ENCODE data around the gene NRAP.

NRAP gene

GRCh38 chr10:113557424-113557862 lies 106.4 kb downstream of the NRAP start:
- no peak for FAIRE-seq

DNA sequence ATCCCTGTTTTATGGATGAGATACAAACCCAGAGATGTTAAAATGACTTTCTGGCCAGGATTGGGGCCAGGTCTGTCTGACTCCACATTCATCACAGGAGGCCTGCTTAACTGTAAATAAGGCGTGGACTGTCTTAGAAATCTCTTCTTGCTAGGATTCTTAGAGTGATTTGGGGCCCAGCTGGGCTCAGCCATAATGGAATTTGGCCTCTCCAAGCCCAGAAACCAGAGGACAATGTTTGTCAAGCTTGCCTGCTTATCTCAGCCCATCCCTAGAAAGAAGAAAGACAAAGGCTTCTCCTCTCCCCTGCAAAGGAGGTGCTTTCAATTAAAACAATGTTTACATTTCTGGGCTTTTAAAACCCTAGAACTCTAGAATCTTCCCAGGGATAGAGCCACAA lies 108.1 kb downstream of the NRAP start:
- no peak for FAIRE-seq

DNA sequence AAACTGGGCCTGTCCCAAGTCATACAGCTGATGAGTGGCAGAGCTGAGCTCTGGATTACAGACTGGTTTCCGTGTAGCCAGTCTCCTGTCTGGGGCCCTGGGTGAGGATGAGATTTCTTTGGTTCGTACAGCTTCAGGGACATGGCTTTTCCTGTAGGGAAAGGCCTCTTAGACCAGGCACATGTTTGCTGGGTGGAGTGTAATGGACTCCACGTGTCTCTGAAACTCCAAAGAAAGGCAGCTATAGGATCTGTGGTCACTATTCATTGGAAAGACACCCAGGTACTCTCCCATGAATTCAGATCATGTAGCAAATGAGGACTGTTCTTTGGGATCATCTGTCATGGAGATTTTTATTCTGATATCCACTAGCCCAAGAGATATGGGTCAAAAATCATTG lies 108.6 kb downstream of the NRAP start:
- no peak for FAIRE-seq

GRCh38 chr10:113554214-113554613 lies 109.6 kb downstream of the NRAP start:
- no peak for FAIRE-seq

DNA sequence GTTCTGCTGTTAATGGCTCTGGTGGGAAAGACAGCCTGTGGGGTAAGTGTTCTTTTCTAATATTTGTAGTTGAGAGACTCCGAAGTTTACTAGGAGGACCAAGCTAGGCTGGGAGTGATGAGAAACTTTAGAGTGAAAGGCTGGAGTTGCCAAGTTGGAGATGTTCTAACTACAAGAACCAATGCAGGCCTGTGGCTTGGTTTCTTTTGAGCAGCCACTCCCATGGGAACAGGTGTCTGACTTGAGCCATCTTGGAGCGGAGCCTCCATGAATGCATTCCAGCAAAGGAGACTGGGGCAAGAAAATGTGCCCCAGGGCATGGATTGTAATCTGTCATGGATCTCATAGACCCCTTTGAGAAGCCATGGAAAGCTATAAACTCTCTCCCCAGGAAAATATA lies 110.7 kb downstream of the NRAP start:
- no peak for FAIRE-seq

GRCh38 chr10:113552701-113553100 lies 111.1 kb downstream of the NRAP start, which contains the start of gene HABP2:
HABP2 (plus strand) TSS chr10:113553053; CDS start chr10:113553122, 69 bp downstream.
- FAIRE-seq = no peak

GRCh38 chr10:113552014-113552413 lies 111.8 kb downstream of the NRAP start:
- no peak for FAIRE-seq

DNA sequence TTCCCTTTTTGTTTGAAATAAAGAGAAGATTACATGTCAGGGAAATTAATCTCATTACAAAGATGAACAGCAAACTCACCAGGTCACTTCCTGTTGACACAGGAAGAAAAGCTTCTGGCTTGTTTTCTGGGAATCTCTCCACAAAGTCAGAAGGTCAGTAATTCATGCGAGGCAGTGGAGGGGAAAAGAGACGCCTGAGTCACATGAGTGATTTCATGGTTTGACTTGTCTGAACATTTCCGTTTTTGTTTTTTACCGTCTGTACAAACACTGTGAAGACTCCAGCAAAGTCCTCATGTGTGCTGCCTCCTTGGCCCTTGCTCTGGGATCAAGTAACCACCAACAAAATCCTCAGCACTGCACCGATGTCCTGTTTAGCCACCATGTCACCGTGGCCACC lies 113.5 kb downstream of the NRAP start:
- FAIRE-seq = no peak

DNA sequence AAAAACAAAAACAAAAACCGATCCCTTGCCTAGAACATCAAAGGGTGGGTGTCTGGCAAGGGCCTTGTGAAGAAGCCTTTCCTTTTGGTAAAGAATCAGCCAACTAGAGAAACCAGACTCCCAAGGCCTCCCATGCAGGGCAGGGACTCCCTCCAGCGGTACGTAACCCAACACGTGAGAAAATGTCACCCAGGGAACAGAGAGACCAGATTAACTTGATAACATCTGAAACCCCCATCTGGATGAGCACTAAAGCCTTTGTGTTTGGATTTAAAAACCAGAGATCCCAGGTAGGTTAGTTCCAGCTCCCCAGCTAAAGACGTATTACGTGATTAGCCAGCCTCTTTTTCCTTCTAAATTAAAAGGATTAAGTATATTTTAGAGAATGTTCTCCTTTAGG lies 114.0 kb downstream of the NRAP start:
- FAIRE-seq = no peak

GRCh38 chr10:113547426-113547825 lies 116.4 kb downstream of the NRAP start:
- no peak for FAIRE-seq

DNA sequence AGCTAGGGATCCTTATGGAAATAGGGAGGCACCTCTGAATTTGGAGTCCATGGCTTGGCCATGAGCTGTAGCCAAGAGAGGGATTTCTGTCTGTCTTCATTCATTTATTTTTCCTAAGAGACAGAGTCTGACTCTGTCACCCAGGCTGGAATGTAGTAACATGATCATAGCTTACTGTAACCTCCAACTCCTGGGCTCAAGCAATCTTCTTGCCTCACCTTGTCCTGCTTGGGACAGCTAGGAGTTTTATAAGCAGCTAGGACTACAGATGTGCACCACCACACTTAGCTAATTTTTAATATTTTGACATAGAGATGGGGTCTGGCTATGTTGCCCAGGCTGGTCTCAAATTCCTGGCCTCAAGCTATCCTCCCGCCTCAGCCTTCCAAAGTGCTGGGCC lies 119.4 kb downstream of the NRAP start:
- no peak for FAIRE-seq

GRCh38 chr10:113543107-113543955 lies 120.5 kb downstream of the NRAP start:
- FAIRE-seq = no peak

- no peak for FAIRE-seq
These were observed 122.3 kb downstream of the NRAP start for GRCh38 chr10:113541549-113541927.

- FAIRE-seq = no peak
These were observed 122.8 kb downstream of the NRAP start for GRCh38 chr10:113540845-113541548.

- FAIRE-seq = no peak
These were observed 124.1 kb downstream of the NRAP start for GRCh38 chr10:113539789-113540188.
